ENCODE data around the gene USF1. TPM values are rescaled to one million over a fixed set of nuclear protein-coding genes. Genes with fewer than 3 reads are reported as not detected.

The USF1 gene
- total and polyA plus RNA-seq, 2 experiments from 2014 or later: 23.8 to 74.8 TPM

DNA sequence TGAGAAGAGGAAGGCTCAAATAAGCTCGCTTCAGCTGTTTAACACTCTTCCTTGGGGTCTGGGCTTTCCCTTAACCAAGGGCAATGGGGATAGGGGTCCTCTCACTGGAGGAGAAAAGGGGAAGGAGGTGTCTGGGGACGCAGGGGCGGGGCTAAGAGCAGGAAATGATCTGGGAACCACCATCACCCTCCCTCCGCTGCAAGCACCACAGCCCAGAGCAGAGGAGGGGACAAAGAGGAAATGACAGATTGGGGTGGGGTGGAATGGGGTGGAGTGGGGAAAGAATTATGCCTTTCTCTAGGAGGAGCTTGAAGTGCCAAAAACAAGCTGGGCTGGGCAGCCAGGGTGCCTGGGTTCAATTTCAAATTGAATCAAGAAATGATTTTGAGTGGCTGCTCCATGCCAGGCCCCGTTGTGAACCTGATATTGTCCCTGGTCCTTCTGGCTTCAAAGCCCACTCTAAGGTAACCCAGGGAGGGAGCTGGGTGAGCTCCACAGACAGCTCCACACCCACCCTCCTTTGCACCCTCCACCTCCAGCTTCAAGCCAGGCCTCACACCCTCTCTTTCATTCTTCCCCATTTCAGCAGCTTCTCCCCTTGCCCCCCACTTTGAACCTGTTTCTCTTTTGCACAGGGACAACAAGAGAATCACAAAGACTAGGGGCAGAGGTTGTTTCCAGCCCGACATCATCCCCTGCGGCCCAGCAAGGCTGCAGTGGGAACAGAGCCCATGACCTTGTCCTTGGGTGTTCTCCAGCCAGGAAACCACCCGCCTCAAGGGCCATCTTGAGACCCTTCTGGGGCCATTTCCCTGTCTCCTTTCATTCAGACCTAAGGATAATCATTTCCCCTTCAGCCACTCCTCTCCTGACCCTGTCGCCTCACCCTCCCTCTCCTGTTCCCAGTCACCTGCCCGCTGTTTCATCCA is 22.8 kb upstream of the USF1 start:
- Histone ChIP-seq H3K9me2 (ENCODE audit: insufficient read depth) (no peaks in the 10 kb centered on the region), H3K4me2 (no peak overlapping the region), H3K27me3 (ENCODE audit: insufficient read depth) (no peaks in the 10 kb centered on the region), H4K20me1 (replicated peaks; ENCODE audit: insufficient read depth) (no peaks in the 10 kb centered on the region), H3K4me3 (no peak overlapping the region), H3K36me3 (ENCODE audit: insufficient read depth) (no peaks in the 10 kb centered on the region), H3K79me2 (replicated peaks; ENCODE audit: insufficient read depth) (no peaks in the 10 kb centered on the region), H3K27ac (ENCODE audit: low read depth) (no peak overlapping the region), H3F3A (replicated peaks; ENCODE audit: low read depth) (no peaks in the 10 kb centered on the region), H2AFZ (peak overlapping the region; percentile 89), H3K4me1 (ENCODE audit: insufficient read depth) (peaks cover 10% of the 10 kb centered on the region; the same call in 1 of the 2 replicates)
- no peaks in the 10 kb centered on the region; the same call in 2 of the 3 replicates for H3K9me3 Mint-ChIP-seq
- H3K36me3 Mint-ChIP-seq (ENCODE audit: low read depth): no peaks in the 10 kb centered on the region
- peaks cover 11% of the 10 kb centered on the region for H3K4me1 Mint-ChIP-seq
- TF ChIP-seq EZH2phosphoT487 (IDR thresholded peaks at IDR 0.05; ENCODE audit: unreplicated experiment) (no peak), ZNF114 (CRISPR knock-in tag; IDR thresholded peaks at IDR 0.05) (no peak), ZNF331 (CRISPR knock-in tag; IDR thresholded peaks at IDR 0.05; ENCODE audit: low read depth) (no peak), JUNB (IDR thresholded peaks at IDR 0.05; ENCODE audit: unreplicated experiment) (no peak), POLR2AphosphoS5 (IDR thresholded peaks at IDR 0.05; ENCODE audit: low read depth) (no peak), CREB1 (CRISPR knock-in tag; IDR thresholded peaks at IDR 0.05; ENCODE audit: low read depth) (no peak), EZH2 (IDR thresholded peaks at IDR 0.05; ENCODE audit: low read depth, unreplicated experiment) (no peak)
- TF ChIP-seq, protein P1, sequence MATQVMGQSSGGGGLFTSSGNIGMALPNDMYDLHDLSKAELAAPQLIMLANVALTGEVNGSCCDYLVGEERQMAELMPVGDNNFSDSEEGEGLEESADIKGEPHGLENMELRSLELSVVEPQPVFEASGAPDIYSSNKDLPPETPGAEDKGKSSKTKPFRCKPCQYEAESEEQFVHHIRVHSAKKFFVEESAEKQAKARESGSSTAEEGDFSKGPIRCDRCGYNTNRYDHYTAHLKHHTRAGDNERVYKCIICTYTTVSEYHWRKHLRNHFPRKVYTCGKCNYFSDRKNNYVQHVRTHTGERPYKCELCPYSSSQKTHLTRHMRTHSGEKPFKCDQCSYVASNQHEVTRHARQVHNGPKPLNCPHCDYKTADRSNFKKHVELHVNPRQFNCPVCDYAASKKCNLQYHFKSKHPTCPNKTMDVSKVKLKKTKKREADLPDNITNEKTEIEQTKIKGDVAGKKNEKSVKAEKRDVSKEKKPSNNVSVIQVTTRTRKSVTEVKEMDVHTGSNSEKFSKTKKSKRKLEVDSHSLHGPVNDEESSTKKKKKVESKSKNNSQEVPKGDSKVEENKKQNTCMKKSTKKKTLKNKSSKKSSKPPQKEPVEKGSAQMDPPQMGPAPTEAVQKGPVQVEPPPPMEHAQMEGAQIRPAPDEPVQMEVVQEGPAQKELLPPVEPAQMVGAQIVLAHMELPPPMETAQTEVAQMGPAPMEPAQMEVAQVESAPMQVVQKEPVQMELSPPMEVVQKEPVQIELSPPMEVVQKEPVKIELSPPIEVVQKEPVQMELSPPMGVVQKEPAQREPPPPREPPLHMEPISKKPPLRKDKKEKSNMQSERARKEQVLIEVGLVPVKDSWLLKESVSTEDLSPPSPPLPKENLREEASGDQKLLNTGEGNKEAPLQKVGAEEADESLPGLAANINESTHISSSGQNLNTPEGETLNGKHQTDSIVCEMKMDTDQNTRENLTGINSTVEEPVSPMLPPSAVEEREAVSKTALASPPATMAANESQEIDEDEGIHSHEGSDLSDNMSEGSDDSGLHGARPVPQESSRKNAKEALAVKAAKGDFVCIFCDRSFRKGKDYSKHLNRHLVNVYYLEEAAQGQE (IDR thresholded peaks at IDR 0.05; ENCODE audit: unreplicated experiment): no peak
- TF ChIP-seq, protein P2, sequence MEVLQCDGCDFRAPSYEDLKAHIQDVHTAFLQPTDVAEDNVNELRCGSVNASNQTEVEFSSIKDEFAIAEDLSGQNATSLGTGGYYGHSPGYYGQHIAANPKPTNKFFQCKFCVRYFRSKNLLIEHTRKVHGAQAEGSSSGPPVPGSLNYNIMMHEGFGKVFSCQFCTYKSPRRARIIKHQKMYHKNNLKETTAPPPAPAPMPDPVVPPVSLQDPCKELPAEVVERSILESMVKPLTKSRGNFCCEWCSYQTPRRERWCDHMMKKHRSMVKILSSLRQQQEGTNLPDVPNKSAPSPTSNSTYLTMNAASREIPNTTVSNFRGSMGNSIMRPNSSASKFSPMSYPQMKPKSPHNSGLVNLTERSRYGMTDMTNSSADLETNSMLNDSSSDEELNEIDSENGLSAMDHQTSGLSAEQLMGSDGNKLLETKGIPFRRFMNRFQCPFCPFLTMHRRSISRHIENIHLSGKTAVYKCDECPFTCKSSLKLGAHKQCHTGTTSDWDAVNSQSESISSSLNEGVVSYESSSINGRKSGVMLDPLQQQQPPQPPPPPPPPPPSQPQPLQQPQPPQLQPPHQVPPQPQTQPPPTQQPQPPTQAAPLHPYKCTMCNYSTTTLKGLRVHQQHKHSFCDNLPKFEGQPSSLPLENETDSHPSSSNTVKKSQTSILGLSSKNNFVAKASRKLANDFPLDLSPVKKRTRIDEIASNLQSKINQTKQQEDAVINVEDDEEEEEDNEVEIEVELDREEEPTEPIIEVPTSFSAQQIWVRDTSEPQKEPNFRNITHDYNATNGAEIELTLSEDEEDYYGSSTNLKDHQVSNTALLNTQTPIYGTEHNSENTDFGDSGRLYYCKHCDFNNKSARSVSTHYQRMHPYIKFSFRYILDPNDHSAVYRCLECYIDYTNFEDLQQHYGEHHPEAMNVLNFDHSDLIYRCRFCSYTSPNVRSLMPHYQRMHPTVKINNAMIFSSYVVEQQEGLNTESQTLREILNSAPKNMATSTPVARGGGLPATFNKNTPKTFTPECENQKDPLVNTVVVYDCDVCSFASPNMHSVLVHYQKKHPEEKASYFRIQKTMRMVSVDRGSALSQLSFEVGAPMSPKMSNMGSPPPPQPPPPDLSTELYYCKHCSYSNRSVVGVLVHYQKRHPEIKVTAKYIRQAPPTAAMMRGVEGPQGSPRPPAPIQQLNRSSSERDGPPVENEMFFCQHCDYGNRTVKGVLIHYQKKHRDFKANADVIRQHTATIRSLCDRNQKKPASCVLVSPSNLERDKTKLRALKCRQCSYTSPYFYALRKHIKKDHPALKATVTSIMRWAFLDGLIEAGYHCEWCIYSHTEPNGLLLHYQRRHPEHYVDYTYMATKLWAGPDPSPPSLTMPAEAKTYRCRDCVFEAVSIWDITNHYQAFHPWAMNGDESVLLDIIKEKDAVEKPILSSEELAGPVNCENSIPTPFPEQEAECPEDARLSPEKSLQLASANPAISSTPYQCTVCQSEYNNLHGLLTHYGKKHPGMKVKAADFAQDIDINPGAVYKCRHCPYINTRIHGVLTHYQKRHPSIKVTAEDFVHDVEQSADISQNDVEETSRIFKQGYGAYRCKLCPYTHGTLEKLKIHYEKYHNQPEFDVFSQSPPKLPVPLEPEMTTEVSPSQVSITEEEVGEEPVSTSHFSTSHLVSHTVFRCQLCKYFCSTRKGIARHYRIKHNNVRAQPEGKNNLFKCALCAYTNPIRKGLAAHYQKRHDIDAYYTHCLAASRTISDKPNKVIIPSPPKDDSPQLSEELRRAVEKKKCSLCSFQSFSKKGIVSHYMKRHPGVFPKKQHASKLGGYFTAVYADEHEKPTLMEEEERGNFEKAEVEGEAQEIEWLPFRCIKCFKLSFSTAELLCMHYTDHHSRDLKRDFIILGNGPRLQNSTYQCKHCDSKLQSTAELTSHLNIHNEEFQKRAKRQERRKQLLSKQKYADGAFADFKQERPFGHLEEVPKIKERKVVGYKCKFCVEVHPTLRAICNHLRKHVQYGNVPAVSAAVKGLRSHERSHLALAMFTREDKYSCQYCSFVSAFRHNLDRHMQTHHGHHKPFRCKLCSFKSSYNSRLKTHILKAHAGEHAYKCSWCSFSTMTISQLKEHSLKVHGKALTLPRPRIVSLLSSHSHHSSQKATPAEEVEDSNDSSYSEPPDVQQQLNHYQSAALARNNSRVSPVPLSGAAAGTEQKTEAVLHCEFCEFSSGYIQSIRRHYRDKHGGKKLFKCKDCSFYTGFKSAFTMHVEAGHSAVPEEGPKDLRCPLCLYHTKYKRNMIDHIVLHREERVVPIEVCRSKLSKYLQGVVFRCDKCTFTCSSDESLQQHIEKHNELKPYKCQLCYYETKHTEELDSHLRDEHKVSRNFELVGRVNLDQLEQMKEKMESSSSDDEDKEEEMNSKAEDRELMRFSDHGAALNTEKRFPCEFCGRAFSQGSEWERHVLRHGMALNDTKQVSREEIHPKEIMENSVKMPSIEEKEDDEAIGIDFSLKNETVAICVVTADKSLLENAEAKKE (CRISPR knock-in tag; IDR thresholded peaks at IDR 0.05): no peak
- TF ChIP-seq, protein P3, sequence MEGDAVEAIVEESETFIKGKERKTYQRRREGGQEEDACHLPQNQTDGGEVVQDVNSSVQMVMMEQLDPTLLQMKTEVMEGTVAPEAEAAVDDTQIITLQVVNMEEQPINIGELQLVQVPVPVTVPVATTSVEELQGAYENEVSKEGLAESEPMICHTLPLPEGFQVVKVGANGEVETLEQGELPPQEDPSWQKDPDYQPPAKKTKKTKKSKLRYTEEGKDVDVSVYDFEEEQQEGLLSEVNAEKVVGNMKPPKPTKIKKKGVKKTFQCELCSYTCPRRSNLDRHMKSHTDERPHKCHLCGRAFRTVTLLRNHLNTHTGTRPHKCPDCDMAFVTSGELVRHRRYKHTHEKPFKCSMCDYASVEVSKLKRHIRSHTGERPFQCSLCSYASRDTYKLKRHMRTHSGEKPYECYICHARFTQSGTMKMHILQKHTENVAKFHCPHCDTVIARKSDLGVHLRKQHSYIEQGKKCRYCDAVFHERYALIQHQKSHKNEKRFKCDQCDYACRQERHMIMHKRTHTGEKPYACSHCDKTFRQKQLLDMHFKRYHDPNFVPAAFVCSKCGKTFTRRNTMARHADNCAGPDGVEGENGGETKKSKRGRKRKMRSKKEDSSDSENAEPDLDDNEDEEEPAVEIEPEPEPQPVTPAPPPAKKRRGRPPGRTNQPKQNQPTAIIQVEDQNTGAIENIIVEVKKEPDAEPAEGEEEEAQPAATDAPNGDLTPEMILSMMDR (conservative IDR thresholded peaks at IDR 0.05; ENCODE audit: low read depth in 2 of 2): no peak
- H3K27me3 Mint-ChIP-seq (ENCODE audit: insufficient read depth, low read depth, poor library complexity): peaks cover 12% of the 10 kb centered on the region
- no peak overlapping the region; the same call in 1 of the 2 replicates for H3K27ac Mint-ChIP-seq
- ATAC-seq (peak; percentile 61), DNase-seq (ENCODE audit: low spot score) (peak; percentile 56)
- no peak overlapping the region for H3K4me3 Mint-ChIP-seq

All from GM23338 (cell line).